HG03342 (cell line): ENCODE data around the gene L3MBTL2.

Experiments
- ATAC-seq: cut with Tn5 transposase; IDR thresholded peaks from one replicate; pipeline ENCODE4 v1.9.1; 2021; ENCODE audit warnings: mild to moderate bottlenecking, moderate library complexity; ENCODE audit not compliant: unreplicated experiment

Gene L3MBTL2

GRCh38 chr22:41206719-41207118, 1.6 kb downstream of the L3MBTL2 start:
- no peak for ATAC-seq

- ATAC-seq = no peak
Measured at GRCh38 chr22:41215409-41215808, 10.3 kb downstream of the L3MBTL2 start.

GRCh38 chr22:41215926-41216325, 10.8 kb downstream of the L3MBTL2 start:
- no peak for ATAC-seq

GRCh38 chr22:41216984-41217383, 11.9 kb downstream of the L3MBTL2 start:
- no peak for ATAC-seq

- ATAC-seq = no peak
Measured at GRCh38 chr22:41217553-41218157, 12.5 kb downstream of the L3MBTL2 start.

- ATAC-seq = no peak
Measured at GRCh38 chr22:41222846-41223507, 17.9 kb downstream of the L3MBTL2 start.

- no peak for ATAC-seq
Measured at GRCh38 chr22:41223535-41223934, 18.4 kb downstream of the L3MBTL2 start.

GRCh38 chr22:41226723-41227655, 21.9 kb downstream of the L3MBTL2 start:
- no peak for ATAC-seq

- no peak for ATAC-seq
Measured at GRCh38 chr22:41229215-41229614, 24.1 kb downstream of the L3MBTL2 start.

- ATAC-seq = no peak
Measured at GRCh38 chr22:41229730-41230400, 24.8 kb downstream of the L3MBTL2 start.

GRCh38 chr22:41230401-41230785, 25.3 kb downstream of the L3MBTL2 start:
- no peak for ATAC-seq

GRCh38 chr22:41231369-41231768, 26.3 kb downstream of the L3MBTL2 start:
- no peak for ATAC-seq

- no peak for ATAC-seq
Measured at GRCh38 chr22:41234815-41235695, 29.9 kb downstream of the L3MBTL2 start.

- ATAC-seq = no peak
Measured at GRCh38 chr22:41237036-41237706, 32.1 kb downstream of the L3MBTL2 start.

- ATAC-seq = peak; percentile 71
Measured at GRCh38 chr22:41237707-41238569, 32.8 kb downstream of the L3MBTL2 start.

GRCh38 chr22:41238570-41239442, 33.7 kb downstream of the L3MBTL2 start:
- ATAC-seq = no peak

- no peak for ATAC-seq
Measured at GRCh38 chr22:41239443-41240128, 34.5 kb downstream of the L3MBTL2 start.
